Epidermal melanocyte (primary cell): ENCODE data around the gene NPHS1.
"Not testable (repeated sequence)": the region's sequence is repeated elsewhere in the genome, so short reads cannot be mapped to it uniquely, and the experiment has no call there.

Experiments
- DNase-seq: peaks from one replicate; pipeline ENCODE4 v3.0.0; 2011; ENCODE audit warnings: low spot score; ENCODE audit not compliant: insufficient read length

NPHS1 gene

DNA sequence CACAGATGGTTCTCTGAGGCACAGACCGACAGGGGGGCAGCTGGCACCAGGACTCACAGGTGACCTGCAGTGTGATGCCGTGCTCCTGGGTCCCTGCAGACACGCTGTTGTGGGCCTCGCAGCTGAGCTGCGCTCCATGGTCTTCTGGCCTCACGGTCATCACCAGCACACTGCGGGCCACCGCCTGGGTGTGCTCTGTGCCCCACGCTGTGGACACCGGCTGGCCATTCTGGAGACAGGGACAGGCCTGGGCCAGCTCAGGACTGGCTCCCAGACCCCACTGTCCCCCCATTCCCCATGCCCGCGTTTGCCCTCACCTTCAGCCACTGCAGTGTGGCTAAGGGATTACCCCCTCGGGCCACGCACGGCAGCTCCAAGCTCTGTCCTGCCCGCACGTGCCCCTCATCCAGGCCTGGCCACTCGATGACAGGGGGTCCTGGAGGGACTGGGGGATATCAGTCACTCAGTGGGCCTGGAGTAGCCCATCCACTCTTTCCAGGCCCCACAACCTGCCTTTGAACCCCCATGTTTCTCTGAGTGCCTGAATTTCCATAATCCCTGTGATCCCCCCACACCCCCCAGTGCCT is 3.3 kb downstream of the NPHS1 start:
- DNase-seq: no peak

GRCh38 chr19:35848486-35848885 is 3.8 kb downstream of the NPHS1 start:
- DNase-seq: no peak

DNA sequence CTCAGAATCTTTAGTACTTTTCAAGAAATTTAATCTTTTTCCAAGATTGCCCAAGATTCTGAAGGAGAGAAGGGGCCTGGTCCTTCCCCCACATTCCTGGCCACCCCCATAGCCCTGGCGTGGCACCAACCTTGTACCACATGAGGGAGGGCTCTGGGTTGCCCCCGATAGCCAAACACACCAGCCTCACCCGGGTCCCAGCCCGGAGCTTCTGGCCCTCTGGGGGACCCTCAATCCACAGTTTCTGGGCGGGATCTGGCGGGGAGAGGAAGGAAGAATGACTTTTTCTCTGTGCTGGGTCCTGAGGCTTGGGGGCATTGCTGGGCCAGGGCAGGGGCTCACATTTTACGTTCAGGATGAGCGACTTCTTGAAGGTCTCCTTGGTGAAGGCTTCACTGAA is 4.4 kb downstream of the NPHS1 start:
- DNase-seq: no peak

DNA sequence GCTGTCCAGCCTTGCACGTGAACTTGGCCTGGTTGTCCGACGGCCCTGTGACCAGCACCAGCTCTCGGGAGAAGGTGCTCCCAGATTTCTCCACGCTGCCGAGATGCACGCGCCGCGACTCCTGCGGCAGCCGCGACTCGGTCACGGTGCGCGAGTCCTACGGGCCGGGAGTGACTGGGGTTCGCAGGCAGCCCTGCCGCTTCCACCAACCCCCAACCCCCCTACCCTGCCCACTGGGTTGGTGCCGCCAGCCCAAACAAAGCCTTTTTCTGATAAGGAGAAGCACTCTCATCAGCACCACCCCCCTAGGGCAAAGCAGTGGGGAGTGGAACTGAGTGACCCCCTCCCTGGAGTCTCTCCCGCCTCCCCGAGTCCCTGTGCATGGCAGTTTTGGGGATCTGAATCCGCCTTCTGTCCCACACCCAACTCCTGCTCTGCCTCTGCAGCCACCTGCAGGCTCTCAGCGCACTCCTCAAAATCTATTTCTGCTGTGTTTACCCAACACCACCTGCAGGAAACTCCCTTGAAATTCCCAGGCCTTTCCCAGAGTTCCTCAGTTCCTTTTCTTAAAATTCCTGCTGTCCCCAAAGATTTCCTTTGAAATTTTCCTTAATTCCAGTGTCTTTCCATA is 6.2 kb downstream of the NPHS1 start:
- DNase-seq: no peak

- no peak for DNase-seq
Observed at GRCh38 chr19:35845215-35846037, 6.9 kb downstream of the NPHS1 start.

GRCh38 chr19:35844482-35845214 is 7.7 kb downstream of the NPHS1 start:
- no peak for DNase-seq

- DNase-seq: no peak
Observed at GRCh38 chr19:35843676-35844481, 8.4 kb downstream of the NPHS1 start.

DNA sequence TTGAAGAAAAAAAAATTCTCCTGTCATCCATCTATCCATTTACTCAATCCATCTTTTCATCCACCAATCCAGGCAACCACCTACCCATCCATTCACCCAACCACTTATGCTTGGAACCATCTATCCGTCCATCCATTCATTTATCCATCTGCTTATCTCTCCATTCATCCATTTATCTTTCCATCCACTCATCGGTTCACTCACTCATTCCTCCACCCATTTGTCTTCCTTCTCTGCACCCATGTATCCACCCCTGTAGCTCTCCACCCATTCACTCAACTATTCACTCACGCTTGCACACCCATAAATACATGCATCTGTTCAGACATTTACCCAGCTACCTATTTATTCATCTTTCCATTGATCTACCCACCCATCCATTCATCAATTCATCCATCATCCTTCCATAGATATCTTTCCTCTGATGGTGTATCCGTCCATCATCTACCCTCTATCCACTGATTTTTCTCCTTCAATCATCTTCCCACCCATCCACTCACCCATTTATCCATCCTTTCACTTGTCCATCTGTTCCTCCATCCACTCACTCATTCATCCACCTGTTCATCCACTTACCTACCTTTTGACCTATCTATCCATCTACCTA is 9.5 kb downstream of the NPHS1 start:
- no peak for DNase-seq

- DNase-seq: no peak
Observed at GRCh38 chr19:35841961-35842595, 10.2 kb downstream of the NPHS1 start.

DNA sequence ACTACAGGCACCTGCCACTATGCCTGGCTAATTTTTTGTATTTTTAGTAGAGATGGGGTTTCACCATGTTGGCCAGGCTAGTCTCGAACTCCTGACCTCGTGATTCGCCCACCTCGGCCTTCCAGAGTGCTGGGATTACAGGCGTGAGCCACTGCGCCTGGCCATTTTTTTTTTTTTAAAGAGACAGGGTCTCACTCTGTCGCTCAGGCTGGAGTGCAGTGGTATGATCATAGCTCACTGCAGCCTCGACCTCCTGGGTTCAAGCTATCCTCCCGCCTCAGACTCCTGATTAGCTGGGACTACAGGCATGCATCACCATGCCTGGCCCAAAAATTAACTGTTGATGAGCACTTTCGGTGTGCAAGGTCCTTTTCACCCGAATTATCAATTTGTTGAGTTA is 16.2 kb downstream of the NPHS1 start:
- not testable (repeated sequence) for DNase-seq

GRCh38 chr19:35833972-35834371 is 18.3 kb downstream of the NPHS1 start:
- DNase-seq: no peak

DNA sequence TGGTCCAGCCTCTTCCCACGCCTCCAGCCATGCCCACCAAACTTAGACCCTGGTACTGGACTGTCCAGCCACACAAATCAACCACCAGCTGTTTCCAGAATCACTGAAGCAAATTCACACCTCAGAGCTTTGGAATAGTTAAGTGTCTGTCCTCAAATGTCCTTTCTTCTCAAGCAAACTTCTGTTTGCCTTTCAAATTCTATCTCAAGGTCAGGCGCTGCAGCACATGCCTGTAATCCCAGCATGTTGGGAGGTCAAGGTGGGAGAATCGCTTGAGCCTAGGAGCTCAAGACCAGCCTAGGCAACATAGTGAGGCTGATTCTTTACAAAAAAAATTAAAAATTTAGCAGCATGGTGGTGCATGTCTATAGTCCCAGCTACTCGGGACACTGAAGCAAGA is 20.2 kb downstream of the NPHS1 start:
- no peak for DNase-seq

DNA sequence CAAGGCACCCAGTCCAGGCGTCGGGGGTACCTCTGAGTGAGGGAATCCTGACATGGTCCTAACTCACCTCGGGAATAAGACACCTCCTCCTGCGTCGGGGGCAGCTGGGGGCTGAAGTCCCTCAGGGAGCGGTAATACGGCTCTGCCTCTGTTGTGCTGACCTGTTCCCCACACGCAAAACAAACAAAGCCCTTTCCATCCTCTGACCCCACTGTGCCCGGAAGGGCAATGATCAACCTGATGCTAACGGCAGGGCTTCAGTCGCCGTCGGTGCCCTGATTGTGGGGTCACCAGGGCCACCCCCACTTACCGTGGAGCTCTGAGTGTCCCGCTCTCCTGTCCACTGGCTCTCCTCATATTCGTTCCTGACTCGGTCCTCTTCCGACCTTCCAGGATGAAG is 21.3 kb downstream of the NPHS1 start:
- no peak for DNase-seq

GRCh38 chr19:35828692-35829301 is 23.5 kb downstream of the NPHS1 start:
- DNase-seq: peak; percentile 76

DNA sequence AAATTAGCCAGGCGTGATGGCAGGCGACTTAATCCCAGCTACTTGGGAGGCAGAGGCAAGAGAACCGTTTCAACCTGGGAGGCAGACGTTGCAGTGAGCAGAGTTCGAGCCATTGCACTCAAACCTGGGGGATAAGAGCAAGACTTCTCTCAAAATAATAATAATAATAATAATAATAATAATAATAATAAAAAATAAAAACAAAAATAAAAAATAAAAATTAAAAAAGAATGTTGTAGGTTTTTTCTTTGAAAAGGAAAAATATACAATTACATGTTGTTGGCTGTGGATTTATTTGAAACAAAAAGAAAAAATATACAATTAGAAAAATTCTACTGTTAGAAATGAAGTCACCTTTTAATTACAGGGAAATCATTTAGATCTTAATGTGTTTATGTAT is 28.2 kb downstream of the NPHS1 start:
- DNase-seq: no peak

- no peak for DNase-seq
Observed at GRCh38 chr19:35822579-35822978, 29.7 kb downstream of the NPHS1 start.

- no peak for DNase-seq
Observed at GRCh38 chr19:35818445-35818844, 33.9 kb downstream of the NPHS1 start.

DNA sequence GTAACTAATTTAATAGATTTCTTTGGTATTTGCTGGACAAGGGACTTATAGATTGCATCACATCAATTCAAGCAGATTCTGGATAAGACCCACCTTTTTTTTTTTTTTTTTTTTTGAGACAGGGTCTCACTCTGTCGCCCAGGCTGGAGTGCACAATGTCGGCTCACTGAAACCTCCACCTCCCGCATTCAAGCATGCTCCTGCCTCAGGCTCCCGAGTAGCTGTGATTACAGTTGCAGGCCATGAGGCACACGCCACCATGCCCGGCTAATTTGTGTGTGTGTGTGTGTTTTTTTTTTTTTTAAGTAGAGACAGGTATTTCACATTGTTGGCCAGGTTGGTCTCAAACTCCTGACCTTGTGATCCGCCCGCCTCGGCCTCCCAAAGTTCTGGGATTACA is 35.5 kb downstream of the NPHS1 start:
- DNase-seq: no peak

GRCh38 chr19:35816262-35816661 is 36.0 kb downstream of the NPHS1 start:
- no peak for DNase-seq
